ENCODE measurements around the gene FAM20C. TPM values are rescaled to one million over a fixed set of nuclear protein-coding genes. Genes with fewer than 3 reads are reported as not detected.
A peak's percentile ranks its signal among the peaks of the same experiment; 100 is the strongest.

Gene FAM20C
- total RNA-seq, 1 donor from 2014 or later: 22.2 TPM

DNA sequence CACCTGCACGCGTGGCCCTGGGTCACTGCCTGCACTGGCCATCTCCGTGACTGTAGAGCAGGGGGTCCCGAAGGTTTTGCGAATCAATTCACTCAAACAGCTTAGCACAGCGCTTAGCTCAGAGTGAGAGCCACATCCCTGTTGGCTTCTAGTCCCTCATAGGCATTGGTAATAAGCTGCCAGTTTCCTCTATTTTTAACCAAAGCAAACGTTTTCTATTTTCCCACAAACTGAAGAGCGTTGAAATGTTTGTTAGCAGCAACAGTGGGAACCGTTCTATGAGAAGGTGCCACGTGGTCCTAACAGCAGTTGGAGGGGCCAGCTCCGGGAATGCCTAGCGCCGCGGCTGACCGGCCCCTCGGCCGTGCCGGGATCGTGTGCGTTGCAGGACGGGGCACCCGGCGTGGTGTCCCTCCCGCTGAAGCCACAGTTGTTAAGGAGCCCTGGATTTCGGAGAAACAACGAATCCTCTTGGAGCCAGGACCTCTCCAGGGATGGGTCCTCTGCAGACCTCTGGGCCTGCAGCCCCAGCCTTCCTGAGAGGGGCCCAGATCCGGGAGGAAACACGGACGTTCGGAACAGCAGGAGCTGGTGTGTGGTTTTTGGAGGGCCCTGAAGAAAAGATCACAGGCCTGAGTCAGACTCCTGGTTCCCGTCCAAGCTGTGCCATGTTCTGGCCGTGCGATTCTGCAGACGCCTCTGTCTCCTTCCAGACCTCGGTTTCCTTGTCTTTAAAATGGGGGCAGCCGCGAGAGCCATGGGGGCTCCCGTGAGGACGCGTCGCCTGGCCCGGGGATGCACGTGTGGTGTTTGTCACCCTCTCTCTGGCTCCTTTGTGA lies 40.3 kb downstream of the FAM20C start:
- H3K27ac ChIP-seq (replicated peaks): peak overlapping the region; percentile 92
- intact Hi-C loops (cut with micrococcal nuclease): no loop called here
- no peak for DNase-seq
- no peak for TF ChIP-seq CTCF (IDR thresholded peaks at IDR 0.05; ENCODE audit: borderline replicate concordance)
- peaks cover 78% of the 10 kb centered on the region for H3K4me1 ChIP-seq
- no peaks in the 10 kb centered on the region for H3K9me3 ChIP-seq (replicated peaks)
- peak overlapping the region; percentile 41 for H3K4me3 ChIP-seq
- H3K36me3 ChIP-seq: no peaks in the 10 kb centered on the region
- no peaks in the 10 kb centered on the region for H3K27me3 ChIP-seq (ENCODE audit: low read depth)

- Histone ChIP-seq H3K4me3 (peak overlapping the region; percentile 41), H3K4me1 (peaks cover 74% of the 10 kb centered on the region), H3K36me3 (no peaks in the 10 kb centered on the region), H3K9me3 (replicated peaks) (no peaks in the 10 kb centered on the region), H3K27ac (replicated peaks) (peak overlapping the region; percentile 92), H3K27me3 (ENCODE audit: low read depth) (no peaks in the 10 kb centered on the region)
- DNase-seq: peak; percentile 72
- no peak for TF ChIP-seq CTCF (IDR thresholded peaks at IDR 0.05; ENCODE audit: borderline replicate concordance)
- intact Hi-C loops (cut with micrococcal nuclease): no loop called here
These were observed 41.1 kb downstream of the FAM20C start for GRCh38 chr7:233249-234035.

DNA sequence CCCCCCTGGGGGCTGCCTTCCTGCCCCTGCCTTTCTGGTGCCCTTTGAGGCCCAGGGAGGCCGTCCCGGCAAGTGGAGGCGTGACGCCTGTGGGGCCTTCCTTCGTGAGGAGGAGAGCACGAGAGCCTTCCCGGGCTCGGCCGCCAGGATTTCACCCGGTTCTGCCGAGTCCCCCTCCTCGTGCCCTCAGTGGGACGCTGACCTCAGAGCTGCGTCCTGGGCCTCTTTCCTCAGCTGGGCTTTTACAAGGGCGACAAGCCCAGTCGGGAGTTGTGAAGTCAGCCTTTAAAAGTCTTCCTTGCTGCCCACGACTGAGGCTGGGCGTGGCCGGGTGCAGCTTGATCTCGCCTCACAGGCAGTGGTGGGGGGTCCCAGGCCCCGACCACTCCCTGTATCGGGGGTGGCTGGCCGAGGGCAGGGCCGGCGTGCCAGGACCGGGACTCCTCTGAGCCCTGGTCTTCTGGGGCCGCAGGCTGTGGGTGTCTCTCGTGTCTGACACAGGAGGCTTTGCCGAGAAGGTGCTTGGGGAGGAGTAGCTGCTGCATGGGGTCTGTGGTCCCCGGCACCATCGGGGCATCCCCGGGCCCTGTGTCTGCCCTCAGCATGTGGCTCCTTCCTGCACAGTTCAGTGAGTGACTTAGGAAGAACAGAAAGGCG lies 41.8 kb downstream of the FAM20C start:
- peak overlapping the region; percentile 92 for H3K27ac ChIP-seq (replicated peaks)
- no peaks in the 10 kb centered on the region for H3K27me3 ChIP-seq (ENCODE audit: low read depth)
- peak; percentile 66 for DNase-seq
- intact Hi-C loops (cut with micrococcal nuclease): no loop called here
- peaks cover 67% of the 10 kb centered on the region for H3K4me1 ChIP-seq
- H3K4me3 ChIP-seq: peak overlapping the region; percentile 41
- H3K36me3 ChIP-seq: no peaks in the 10 kb centered on the region
- TF ChIP-seq CTCF (IDR thresholded peaks at IDR 0.05; ENCODE audit: borderline replicate concordance): no peak
- H3K9me3 ChIP-seq (replicated peaks): no peaks in the 10 kb centered on the region

- intact Hi-C loops (cut with micrococcal nuclease): no loop called here
- DNase-seq: peak; percentile 63
- H3K27me3 ChIP-seq (ENCODE audit: low read depth): no peaks in the 10 kb centered on the region
- peak overlapping the region; percentile 41 for H3K4me3 ChIP-seq
- H3K9me3 ChIP-seq (replicated peaks): no peaks in the 10 kb centered on the region
- H3K27ac ChIP-seq (replicated peaks): peak overlapping the region; percentile 92
- no peak for TF ChIP-seq CTCF (IDR thresholded peaks at IDR 0.05; ENCODE audit: borderline replicate concordance)
- no peaks in the 10 kb centered on the region for H3K36me3 ChIP-seq
- peaks cover 60% of the 10 kb centered on the region for H3K4me1 ChIP-seq
These were observed 42.6 kb downstream of the FAM20C start for GRCh38 chr7:234708-235553.

Data from left ventricle myocardium inferior (tissue), 1 donor.